Fibroblast of lung (primary cell): Measurements from ENCODE around the gene SIT1. TPM values are rescaled to one million over a fixed set of nuclear protein-coding genes. Genes with fewer than 3 reads are reported as not detected.
A peak's percentile ranks its signal among the peaks of the same experiment; 100 is the strongest.

Experiments
- DNase-seq, 2 donors: peaks; one replicate each; pipeline versions ENCODE4 v3.0.0 to v3.0.0-alpha.2; 2010; ENCODE audit warnings: low read depth in 2 of 2
- H2AFZ ChIP-seq: 2 replicates; pipeline ENCODE4 v1.5.1; 2012; ENCODE audit warnings: low read length, control low read depth, inconsistent platforms
- H3K27ac ChIP-seq: 2 replicates; pipeline ENCODE4 v1.5.1; 2011; ENCODE audit warnings: low read length, control low read depth; ENCODE audit not compliant: insufficient read depth
- H3K27me3 ChIP-seq: 2 replicates; pipeline ENCODE4 v1.5.1; 2011; ENCODE audit warnings: mild to moderate bottlenecking, low read length; ENCODE audit not compliant: control insufficient read depth, insufficient read depth
- H3K36me3 ChIP-seq: 2 replicates; pipeline ENCODE4 v1.5.1; 2011; ENCODE audit warnings: low read length; ENCODE audit not compliant: control insufficient read depth, insufficient read depth
- H3K4me1 ChIP-seq: 2 replicates; pipeline ENCODE4 v1.5.1; 2011; ENCODE audit warnings: low read length; ENCODE audit not compliant: control insufficient read depth, insufficient read depth; ENCODE audit errors: extremely low read depth
- H3K4me2 ChIP-seq: 2 replicates; pipeline ENCODE4 v1.5.1; 2011; ENCODE audit warnings: low read length, control low read depth; ENCODE audit not compliant: insufficient read depth; ENCODE audit errors: extremely low read depth
- H3K4me3 ChIP-seq, 4 experiments: fragments of 200-600 bp in 1 of 4; sonication (generic) in 1 of 4; replicated peaks in 1 of 4; 2 replicates each; pipeline ENCODE4 v1.5.1; 2011 to 2016; ENCODE audit warnings: low read length in 4 of 4, low read depth in 3 of 4, mild to moderate bottlenecking in 3 of 4, control low read depth in 2 of 4, inconsistent platforms in 1 of 4, mixed read lengths in 1 of 4; ENCODE audit not compliant: insufficient read depth in 1 of 4; ENCODE audit errors: control extremely low read depth in 1 of 4
- H3K79me2 ChIP-seq: 2 replicates; pipeline ENCODE4 v1.5.1; 2012; ENCODE audit warnings: mild to moderate bottlenecking, low read length, inconsistent platforms; ENCODE audit not compliant: control insufficient read depth, insufficient read depth
- H3K9ac ChIP-seq: 2 replicates; pipeline ENCODE4 v1.5.1; 2011; ENCODE audit warnings: mild to moderate bottlenecking, low read length, control low read depth; ENCODE audit not compliant: insufficient read depth
- H3K9me3 ChIP-seq: 2 replicates; pipeline ENCODE4 v1.5.1; 2012; ENCODE audit warnings: low read depth, low read length; ENCODE audit not compliant: control insufficient read depth, insufficient read depth
- H4K20me1 ChIP-seq: 2 replicates; pipeline ENCODE4 v1.5.1; 2011; ENCODE audit warnings: low read length; ENCODE audit not compliant: control insufficient read depth, insufficient read depth; ENCODE audit errors: extremely low read depth
- CTCF ChIP-seq, 2 donors: IDR thresholded peaks in 1 of 2; conservative IDR thresholded peaks in 1 of 2; 1 replicate in 1 of 2; 2 replicates in 1 of 2; pipeline ENCODE4 v1.5.1; 2011 to 2012; ENCODE audit warnings: low read length in 2 of 2, control low read depth in 1 of 2, inconsistent platforms in 1 of 2, low read depth in 1 of 2, mild to moderate bottlenecking in 1 of 2
- EZH2 ChIP-seq: IDR thresholded peaks from 2 replicates; pipeline ENCODE4 v1.5.1; 2012; ENCODE audit warnings: low read length, control low read depth, mild to moderate bottlenecking; ENCODE audit errors: missing control alignments
- polyA plus RNA-seq, 2 donors: library from polyadenylated mRNA; depleted of rRNA in 1 of 2; stranded (reverse) in 1 of 2; unstranded in 1 of 2; fragments of >200 nt; gene quantifications; 2 replicates each; pipeline ENCODE4 v1.2.1, GENCODE V29; 2011 to 2012; ENCODE audit warnings: missing spikeins in 1 of 2
- total RNA-seq: library from RNA; depleted of rRNA; stranded (reverse); fragments of >200 nt; gene quantifications from 2 replicates; pipeline ENCODE4 v1.2.1, GENCODE V29; 2014

The SIT1 gene
- total and polyA plus RNA-seq, 2 donors (not counting 1 experiment from before 2014, with no cell fraction given): 0.17 TPM; not detected in 1

GRCh38 chr9:35680331-35681105 lies 29.8 kb upstream of the SIT1 start:
- peaks cover 34% of the 10 kb centered on the region for H3K4me1 ChIP-seq
- H3K27ac ChIP-seq: no peak overlapping the region
- no peaks in the 10 kb centered on the region for H3K27me3 ChIP-seq
- no peak overlapping the region for H3K4me3 ChIP-seq
- no peak overlapping the region for H3K9ac ChIP-seq
- H4K20me1 ChIP-seq: no peaks in the 10 kb centered on the region
- no peak overlapping the region for H3K4me2 ChIP-seq
- TF ChIP-seq CTCF (conservative IDR thresholded peaks at IDR 0.05 in 1 of 2, IDR thresholded peaks at IDR 0.05 in 1 of 2; ENCODE audit: low read depth in 1 of 2, low read length in 2 of 2): no peak
- TF ChIP-seq EZH2: no peak
- peak; percentile 56 to 79 for DNase-seq
- peaks cover 22% of the 10 kb centered on the region for H3K36me3 ChIP-seq
- H3K79me2 ChIP-seq: peaks cover 12% of the 10 kb centered on the region
- no peak overlapping the region for H2AFZ ChIP-seq
- H3K9me3 ChIP-seq: no peaks in the 10 kb centered on the region

DNA sequence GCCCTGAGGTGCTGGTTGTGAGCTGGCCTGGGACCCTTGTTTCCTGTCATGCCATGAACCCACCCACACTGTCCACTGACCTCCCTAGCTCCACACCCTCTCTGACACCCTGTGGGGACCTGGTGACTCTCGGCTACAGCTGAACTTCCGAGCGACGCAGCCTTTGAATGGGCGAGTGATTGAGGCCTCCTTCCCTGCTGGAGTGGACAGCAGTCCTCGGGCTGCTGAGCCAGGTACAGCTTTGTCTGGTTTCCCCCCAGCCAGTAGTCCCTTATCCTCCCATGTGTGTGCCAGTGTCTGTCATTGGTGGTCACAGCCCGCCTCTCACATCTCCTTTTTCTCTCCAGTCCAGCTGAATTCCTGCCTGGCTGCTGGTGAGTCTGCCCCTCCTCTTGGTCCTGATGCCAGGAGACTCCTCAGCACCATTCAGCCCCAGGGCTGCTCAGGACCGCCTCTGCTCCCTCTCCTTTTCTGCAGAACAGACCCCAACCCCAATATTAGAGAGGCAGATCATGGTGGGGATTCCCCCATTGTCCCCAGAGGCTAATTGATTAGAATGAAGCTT lies 29.1 kb upstream of the SIT1 start:
- Histone ChIP-seq H3K9me3 (no peaks in the 10 kb centered on the region), H3K27me3 (no peaks in the 10 kb centered on the region), H3K4me3 (no peak overlapping the region), H2AFZ (no peak overlapping the region), H3K4me2 (no peak overlapping the region), H3K79me2 (peaks cover 5% of the 10 kb centered on the region), H3K27ac (no peak overlapping the region), H4K20me1 (no peaks in the 10 kb centered on the region), H3K4me1 (peaks cover 31% of the 10 kb centered on the region), H3K9ac (no peak overlapping the region), H3K36me3 (peaks cover 17% of the 10 kb centered on the region)
- no peak for TF ChIP-seq CTCF (conservative IDR thresholded peaks at IDR 0.05 in 1 of 2, IDR thresholded peaks at IDR 0.05 in 1 of 2; ENCODE audit: low read depth in 1 of 2, low read length in 2 of 2)
- TF ChIP-seq EZH2: no peak
- DNase-seq: peak in 1 of 2 donors; percentile 47

DNA sequence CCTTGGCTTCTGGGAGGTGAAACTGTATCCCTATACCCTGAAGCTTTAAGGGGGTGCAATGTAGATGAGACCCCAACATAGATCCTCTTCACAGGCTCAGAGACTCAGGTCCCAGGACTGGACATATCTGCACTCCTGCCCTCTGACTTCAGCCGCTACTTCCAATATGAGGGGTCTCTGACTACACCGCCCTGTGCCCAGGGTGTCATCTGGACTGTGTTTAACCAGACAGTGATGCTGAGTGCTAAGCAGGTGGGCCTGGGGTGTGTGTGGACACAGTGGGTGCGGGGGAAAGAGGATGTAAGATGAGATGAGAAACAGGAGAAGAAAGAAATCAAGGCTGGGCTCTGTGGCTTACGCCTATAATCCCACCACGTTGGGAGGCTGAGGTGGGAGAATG lies 28.4 kb upstream of the SIT1 start:
- no peak overlapping the region for H3K9ac ChIP-seq
- DNase-seq: no peak
- H3K36me3 ChIP-seq: peaks cover 12% of the 10 kb centered on the region
- H3K27me3 ChIP-seq: no peaks in the 10 kb centered on the region
- no peak for TF ChIP-seq EZH2
- no peak for TF ChIP-seq CTCF (conservative IDR thresholded peaks at IDR 0.05 in 1 of 2, IDR thresholded peaks at IDR 0.05 in 1 of 2; ENCODE audit: low read depth in 1 of 2, low read length in 2 of 2)
- H4K20me1 ChIP-seq: no peaks in the 10 kb centered on the region
- H2AFZ ChIP-seq: no peak overlapping the region
- no peaks in the 10 kb centered on the region for H3K79me2 ChIP-seq
- no peaks in the 10 kb centered on the region for H3K9me3 ChIP-seq
- no peak overlapping the region for H3K4me2 ChIP-seq
- H3K4me1 ChIP-seq: peaks cover 27% of the 10 kb centered on the region
- H3K4me3 ChIP-seq: no peak overlapping the region
- H3K27ac ChIP-seq: no peak overlapping the region
